Colonic mucosa (tissue), 4 donors: ENCODE results near the gene LSM14A. TPM values are rescaled to one million over a fixed set of nuclear protein-coding genes. Genes with fewer than 3 reads are reported as not detected.

Experiments used
- DNase-seq: peaks from one replicate; pipeline ENCODE4 v3.0.0-alpha.2; 2020
- H3K27ac ChIP-seq: fragments of 200-600 bp; one replicate; pipeline ENCODE4 v1.8.0; 2021
- H3K27me3 ChIP-seq: fragments of 200-600 bp; one replicate; pipeline ENCODE4 v1.8.0; 2021
- H3K36me3 ChIP-seq: fragments of 200-600 bp; one replicate; pipeline ENCODE4 v1.8.0; 2021
- H3K4me1 ChIP-seq: fragments of 200-600 bp; one replicate; pipeline ENCODE4 v1.8.0; 2021; ENCODE audit warnings: mild to moderate bottlenecking
- H3K4me3 ChIP-seq: fragments of 200-600 bp; one replicate; pipeline ENCODE4 v1.8.0; 2021
- H3K9ac ChIP-seq, 2 donors: one replicate each; pipeline ENCODE4 v1.7.0; 2013; ENCODE audit warnings: control low read depth in 2 of 2, low read depth in 2 of 2, low read length in 2 of 2
- H3K9me3 ChIP-seq: fragments of 200-600 bp; one replicate; pipeline ENCODE4 v1.8.0; 2021
- intact Hi-C: fragments of 100-400 bp; cut with DNase I; formaldehyde crosslinking; loops from one replicate; pipeline ENCODE4 v1.14.1; 2022
- total RNA-seq, 2 donors: library from RNA; stranded (reverse); fragmentation: NEBNext Ultra II Directional in 1 of 2; extraction: Animal tissue kit (Norgen Biotek cat#: 25700) in 1 of 2; gene quantifications; one replicate each; pipeline ENCODE4 v1.2.1, GENCODE V29; 2021
- TF ChIP-seq, protein P1 (sequence below): fragments of 200-600 bp; IDR thresholded peaks from one replicate; pipeline ENCODE4 v1.8.0; 2022; ENCODE audit warnings: antibody characterized with exemption, mild to moderate bottlenecking
- donor health status: healthy.
- donor health status: DM: no; HTN: no; CAD: no.
- donor health status: DM: no; HTN: no; CAD: no.

LSM14A gene
- total RNA-seq, 2 donors from 2014 or later = 80.5 to 105 TPM

DNA sequence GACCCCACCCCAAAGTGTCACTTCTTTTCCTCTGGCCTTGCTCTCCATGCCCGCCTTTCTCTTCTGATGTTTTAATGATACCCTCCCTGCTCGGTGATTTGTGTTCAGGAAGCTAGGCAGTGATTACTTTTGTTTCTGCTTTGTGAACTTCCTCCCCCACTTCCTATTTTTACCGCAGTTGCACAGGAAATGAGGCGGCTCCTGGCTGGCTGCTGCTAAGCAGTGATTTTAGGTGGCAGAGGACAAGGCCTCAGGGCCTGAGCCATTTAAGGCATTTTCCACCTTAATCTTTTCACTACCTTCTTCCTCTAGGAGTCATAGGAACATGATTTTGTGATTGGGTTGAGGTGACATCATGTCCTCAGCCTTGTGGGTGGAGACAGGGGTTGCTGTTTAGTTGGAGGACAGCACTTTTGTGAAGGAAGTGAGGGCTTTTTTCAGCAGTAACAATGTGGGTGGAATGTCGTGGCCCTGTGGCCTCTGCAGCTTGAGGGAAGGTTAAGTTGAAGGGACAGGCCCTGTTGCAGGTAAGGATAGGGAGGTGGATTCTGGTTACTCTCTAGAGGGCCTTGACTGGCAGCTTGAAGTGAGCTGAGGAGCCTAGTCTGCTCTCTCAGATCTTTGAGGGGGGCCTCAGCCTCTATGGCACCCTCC is 97.8 kb downstream of the LSM14A start:
- Histone ChIP-seq H3K36me3 (no peaks in the 10 kb centered on the region), H3K9ac (peak overlapping the region; percentile 16 to 48), H3K4me1 (peaks cover 9% of the 10 kb centered on the region), H3K9me3 (no peaks in the 10 kb centered on the region), H3K27me3 (no peaks in the 10 kb centered on the region), H3K27ac (peak overlapping the region; percentile 50), H3K4me3 (no peak overlapping the region)
- TF ChIP-seq, protein P1, sequence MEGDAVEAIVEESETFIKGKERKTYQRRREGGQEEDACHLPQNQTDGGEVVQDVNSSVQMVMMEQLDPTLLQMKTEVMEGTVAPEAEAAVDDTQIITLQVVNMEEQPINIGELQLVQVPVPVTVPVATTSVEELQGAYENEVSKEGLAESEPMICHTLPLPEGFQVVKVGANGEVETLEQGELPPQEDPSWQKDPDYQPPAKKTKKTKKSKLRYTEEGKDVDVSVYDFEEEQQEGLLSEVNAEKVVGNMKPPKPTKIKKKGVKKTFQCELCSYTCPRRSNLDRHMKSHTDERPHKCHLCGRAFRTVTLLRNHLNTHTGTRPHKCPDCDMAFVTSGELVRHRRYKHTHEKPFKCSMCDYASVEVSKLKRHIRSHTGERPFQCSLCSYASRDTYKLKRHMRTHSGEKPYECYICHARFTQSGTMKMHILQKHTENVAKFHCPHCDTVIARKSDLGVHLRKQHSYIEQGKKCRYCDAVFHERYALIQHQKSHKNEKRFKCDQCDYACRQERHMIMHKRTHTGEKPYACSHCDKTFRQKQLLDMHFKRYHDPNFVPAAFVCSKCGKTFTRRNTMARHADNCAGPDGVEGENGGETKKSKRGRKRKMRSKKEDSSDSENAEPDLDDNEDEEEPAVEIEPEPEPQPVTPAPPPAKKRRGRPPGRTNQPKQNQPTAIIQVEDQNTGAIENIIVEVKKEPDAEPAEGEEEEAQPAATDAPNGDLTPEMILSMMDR = no peak
- intact Hi-C loops = no loop called here
- peak; percentile 45 for DNase-seq

DNA sequence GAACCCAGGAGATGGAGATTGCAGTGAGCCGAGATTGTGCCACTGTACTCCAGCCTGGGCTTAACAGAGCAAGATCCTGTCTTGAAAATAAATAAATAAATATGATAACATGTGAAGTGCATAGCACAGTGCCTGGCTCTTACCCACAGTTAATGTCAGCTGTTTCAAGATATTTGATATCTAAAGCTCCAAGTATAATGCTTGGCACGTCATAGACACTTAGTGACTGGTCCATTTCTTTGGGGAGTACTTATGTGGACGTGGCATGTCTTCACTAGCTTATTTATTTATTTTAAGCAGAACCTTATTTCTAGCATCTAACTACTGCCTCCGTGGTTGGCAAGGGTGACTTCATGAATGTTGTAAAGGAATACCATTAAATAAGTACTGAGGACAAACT is 100.8 kb downstream of the LSM14A start:
- TF ChIP-seq, protein P1 = no peak
- intact Hi-C loops = no loop called here
- H3K9ac ChIP-seq = no peak overlapping the region

DNA sequence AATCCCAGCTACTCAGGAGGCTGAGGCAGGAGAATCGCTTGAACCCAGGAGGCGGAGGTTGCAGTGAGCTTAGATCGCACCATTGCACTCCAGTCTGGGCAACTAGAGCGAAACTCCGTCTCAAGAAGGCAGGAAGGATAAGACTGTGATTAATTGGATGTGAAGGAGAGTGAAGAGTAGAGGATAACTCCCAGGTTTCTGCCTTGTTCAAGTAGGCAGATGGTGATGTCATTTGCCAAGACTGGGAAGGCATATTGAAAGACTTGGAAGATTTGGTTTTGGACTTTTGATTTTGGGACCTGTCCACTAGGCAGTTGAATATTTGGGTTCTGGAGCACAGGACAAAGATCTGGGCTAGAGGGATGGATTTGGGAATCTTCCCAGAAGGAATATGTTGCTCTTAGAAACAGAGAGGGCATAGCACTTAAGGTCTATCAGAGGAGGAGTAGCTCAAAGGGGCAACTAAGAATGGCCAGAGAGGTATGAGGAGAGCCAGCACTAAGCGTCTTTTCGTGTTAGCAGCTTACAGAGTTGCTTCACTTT is 102.1 kb downstream of the LSM14A start:
- H3K9ac ChIP-seq = no peak overlapping the region
- TF ChIP-seq, protein P1 = no peak
- intact Hi-C loops = no loop called here
- peaks cover 9% of the 10 kb centered on the region for H3K4me1 ChIP-seq
- H3K27me3 ChIP-seq = no peaks in the 10 kb centered on the region
- no peaks in the 10 kb centered on the region for H3K9me3 ChIP-seq
- DNase-seq = no peak
- no peaks in the 10 kb centered on the region for H3K36me3 ChIP-seq
- no peak overlapping the region for H3K4me3 ChIP-seq
- no peak overlapping the region for H3K27ac ChIP-seq

More for the DNA sequence above, 100.8 kb downstream of the LSM14A start:
- Histone ChIP-seq H3K36me3 (no peaks in the 10 kb centered on the region), H3K27ac (no peak overlapping the region), H3K4me1 (peaks cover 9% of the 10 kb centered on the region), H3K9me3 (no peaks in the 10 kb centered on the region), H3K27me3 (no peaks in the 10 kb centered on the region), H3K4me3 (no peak overlapping the region)
- no peak for DNase-seq

DNA sequence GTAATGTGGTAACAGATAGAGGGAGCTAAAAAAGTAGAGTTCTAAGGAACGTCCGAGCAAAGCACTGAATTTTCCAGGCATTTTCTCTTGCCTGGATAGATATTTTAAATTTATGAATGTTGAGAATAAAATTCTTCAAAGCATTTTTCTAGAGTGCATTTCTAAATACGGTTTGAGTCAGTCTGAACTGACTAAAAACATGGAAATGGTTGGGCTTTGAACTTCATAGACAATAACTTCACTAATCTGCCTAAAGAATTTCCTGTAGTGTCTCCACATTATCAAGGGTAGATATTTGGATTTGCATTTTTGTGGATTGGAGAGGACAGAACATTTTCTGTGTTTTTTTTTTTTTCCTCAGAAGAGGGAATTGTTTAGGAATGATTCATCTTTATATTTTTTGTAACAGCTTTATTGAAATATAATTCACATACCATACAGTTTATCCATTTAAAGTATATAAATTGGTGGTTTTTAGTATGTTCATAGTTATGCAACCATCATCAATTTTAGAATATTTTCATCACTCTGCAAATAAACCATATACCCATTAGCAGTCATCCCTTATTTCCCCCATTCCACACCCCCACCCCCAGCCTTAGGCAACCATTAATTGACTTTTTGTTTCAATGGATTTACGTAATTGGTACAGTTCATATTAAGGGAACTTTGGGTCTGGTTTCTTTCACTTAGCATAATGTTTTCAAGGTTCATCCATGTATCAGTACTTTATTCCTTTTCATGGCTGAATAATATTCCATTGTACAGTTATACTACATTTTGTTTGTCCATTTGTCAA is 102.7 kb downstream of the LSM14A start:
- H3K27ac ChIP-seq = no peak overlapping the region

DNA sequence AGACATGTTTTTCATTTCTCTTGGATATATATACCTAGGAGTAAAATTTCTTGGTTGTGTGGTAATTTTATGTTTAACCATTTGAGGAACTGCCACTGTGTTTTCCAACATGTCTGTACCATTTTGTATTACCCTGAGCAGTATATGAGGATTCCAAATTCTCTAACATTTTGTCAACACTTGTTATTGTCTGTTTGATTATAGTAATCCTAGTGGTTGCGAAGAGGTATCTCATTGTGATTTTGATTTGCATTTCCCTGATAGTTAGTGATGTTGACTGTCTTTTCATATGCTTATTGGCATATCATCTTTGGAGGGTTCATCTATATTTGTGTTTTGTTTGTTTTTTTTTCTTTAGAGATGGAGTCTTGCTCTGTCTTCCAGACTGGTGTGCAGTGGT is 103.4 kb downstream of the LSM14A start:
- no peak for DNase-seq
- H3K36me3 ChIP-seq = no peaks in the 10 kb centered on the region
- H3K27ac ChIP-seq = no peak overlapping the region
- TF ChIP-seq, protein P1 = no peak
- intact Hi-C loops = no loop called here
- H3K4me1 ChIP-seq = peaks cover 1% of the 10 kb centered on the region
- H3K9ac ChIP-seq = no peak overlapping the region
- H3K27me3 ChIP-seq = no peaks in the 10 kb centered on the region
- H3K9me3 ChIP-seq = no peaks in the 10 kb centered on the region
- H3K4me3 ChIP-seq = no peak overlapping the region

More for the DNA sequence above, 102.7 kb downstream of the LSM14A start:
- Histone ChIP-seq H3K4me3 (no peak overlapping the region), H3K4me1 (peaks cover 8% of the 10 kb centered on the region), H3K27me3 (no peaks in the 10 kb centered on the region), H3K9ac (no peak overlapping the region), H3K9me3 (no peaks in the 10 kb centered on the region), H3K36me3 (no peaks in the 10 kb centered on the region)
- intact Hi-C loops = no loop called here
- TF ChIP-seq, protein P1 = no peak
- no peak for DNase-seq
